Right lobe of liver (tissue), 4 donors: ENCODE measurements around the gene ARRDC4.

Source experiments
- POLR2A ChIP-seq: fragments of 450-650 bp; IDR thresholded peaks from one replicate; pipeline ENCODE4 v1.6.1; 2017; ENCODE audit warnings: antibody characterized with exemption, mild to moderate bottlenecking
- TF ChIP-seq, protein P1 (sequence below), 4 donors: fragments of 200-600 bp in 3 of 4; fragments of 450-650 bp in 1 of 4; IDR thresholded peaks; one replicate each; pipeline versions ENCODE4 v1.5.1 to v1.8.0; 2016 to 2022; ENCODE audit warnings: antibody characterized with exemption in 4 of 4, mild to moderate bottlenecking in 2 of 4
- donor health status: DM: no; HTN: no; CAD: no.
- donor health status: DM: no; HTN: no; CAD: no.
- donor health status: DM: no; HTN: yes; CAD: no.

DNA sequence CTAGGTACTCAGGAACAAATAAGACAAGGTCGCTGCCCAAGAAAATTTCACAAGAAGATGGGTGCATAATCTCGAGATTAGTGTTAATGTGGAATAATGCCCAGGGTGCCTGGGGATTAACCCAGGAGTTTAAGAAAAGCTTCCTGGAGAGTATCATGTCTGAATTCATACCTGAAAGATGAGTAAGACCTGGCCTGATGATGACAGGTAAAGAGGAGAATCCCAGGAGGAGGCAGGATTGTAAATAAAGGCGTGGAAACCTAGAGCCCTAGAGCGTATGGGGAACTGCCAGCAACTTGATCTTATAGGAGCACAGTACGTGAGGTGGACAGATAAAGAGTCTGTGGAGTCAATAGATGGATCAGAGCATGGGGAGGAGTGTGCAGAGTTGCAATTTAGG, 43.0 kb downstream of the ARRDC4 start:
- TF ChIP-seq, protein P1, sequence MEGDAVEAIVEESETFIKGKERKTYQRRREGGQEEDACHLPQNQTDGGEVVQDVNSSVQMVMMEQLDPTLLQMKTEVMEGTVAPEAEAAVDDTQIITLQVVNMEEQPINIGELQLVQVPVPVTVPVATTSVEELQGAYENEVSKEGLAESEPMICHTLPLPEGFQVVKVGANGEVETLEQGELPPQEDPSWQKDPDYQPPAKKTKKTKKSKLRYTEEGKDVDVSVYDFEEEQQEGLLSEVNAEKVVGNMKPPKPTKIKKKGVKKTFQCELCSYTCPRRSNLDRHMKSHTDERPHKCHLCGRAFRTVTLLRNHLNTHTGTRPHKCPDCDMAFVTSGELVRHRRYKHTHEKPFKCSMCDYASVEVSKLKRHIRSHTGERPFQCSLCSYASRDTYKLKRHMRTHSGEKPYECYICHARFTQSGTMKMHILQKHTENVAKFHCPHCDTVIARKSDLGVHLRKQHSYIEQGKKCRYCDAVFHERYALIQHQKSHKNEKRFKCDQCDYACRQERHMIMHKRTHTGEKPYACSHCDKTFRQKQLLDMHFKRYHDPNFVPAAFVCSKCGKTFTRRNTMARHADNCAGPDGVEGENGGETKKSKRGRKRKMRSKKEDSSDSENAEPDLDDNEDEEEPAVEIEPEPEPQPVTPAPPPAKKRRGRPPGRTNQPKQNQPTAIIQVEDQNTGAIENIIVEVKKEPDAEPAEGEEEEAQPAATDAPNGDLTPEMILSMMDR (IDR thresholded peaks at IDR 0.05) = no peak
- no peak for TF ChIP-seq POLR2A
